Mucosa of rectum (tissue), 2 donors: ENCODE results near the gene PDZRN4.

ENCODE experiments used
- H3K27ac ChIP-seq, 2 donors: one replicate each; pipeline ENCODE4 v1.7.0; 2013; ENCODE audit warnings: inconsistent platforms in 2 of 2, low read depth in 2 of 2, low read length in 2 of 2
- H3K27me3 ChIP-seq, 2 donors: one replicate each; pipeline ENCODE4 v1.7.0; 2013; ENCODE audit warnings: low read length in 2 of 2; ENCODE audit not compliant: control insufficient read depth in 2 of 2, insufficient read depth in 2 of 2
- H3K36me3 ChIP-seq, 2 donors: one replicate each; pipeline ENCODE4 v1.7.0; 2013; ENCODE audit warnings: low read length in 2 of 2; ENCODE audit not compliant: control insufficient read depth in 2 of 2, insufficient read depth in 2 of 2
- H3K4me1 ChIP-seq, 2 donors: one replicate each; pipeline ENCODE4 v1.7.0; 2013; ENCODE audit warnings: low read length in 2 of 2, mild to moderate bottlenecking in 1 of 2; ENCODE audit not compliant: control insufficient read depth in 2 of 2, insufficient read depth in 2 of 2
- H3K4me3 ChIP-seq, 2 donors: one replicate each; pipeline ENCODE4 v1.7.0; 2013; ENCODE audit warnings: low read length in 2 of 2
- H3K9ac ChIP-seq, 2 donors: one replicate each; pipeline ENCODE4 v1.7.0; 2013; ENCODE audit warnings: low read length in 2 of 2, low read depth in 1 of 2, mild to moderate bottlenecking in 1 of 2
- H3K9me3 ChIP-seq, 2 donors: one replicate each; pipeline ENCODE4 v1.7.0; 2013; ENCODE audit warnings: low read length in 2 of 2; ENCODE audit not compliant: control insufficient read depth in 2 of 2
- donor health status: healthy.
- donor health status: Normal muscosa, but diverticular disease.

PDZRN4 gene

GRCh38 chr12:41462312-41462711 lies 274.2 kb downstream of the PDZRN4 start:
- H3K9me3 ChIP-seq: no peaks in the 10 kb centered on the region

DNA sequence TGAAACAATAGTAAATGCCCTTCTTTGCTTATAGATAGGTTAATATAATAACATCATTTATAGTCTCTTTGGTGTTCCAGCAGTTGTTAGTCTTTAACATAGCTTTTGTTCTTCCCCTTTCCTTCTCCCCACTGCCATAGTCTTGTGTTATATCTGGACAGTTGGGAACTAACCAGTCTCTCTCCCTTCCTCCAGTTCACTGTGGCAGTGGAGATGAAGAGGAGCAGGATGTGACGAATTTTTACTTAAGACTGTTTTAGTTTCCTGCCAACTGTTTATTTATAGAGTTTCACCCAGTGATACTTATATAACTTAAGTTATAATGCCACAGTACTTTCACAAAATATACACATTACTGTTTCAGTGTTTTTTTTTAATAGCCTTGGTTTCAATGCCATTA lies 277.4 kb downstream of the PDZRN4 start:
- H3K36me3 ChIP-seq: no peaks in the 10 kb centered on the region
- no peaks in the 10 kb centered on the region for H3K27me3 ChIP-seq
- no peak overlapping the region for H3K27ac ChIP-seq
- no peak overlapping the region for H3K9ac ChIP-seq
- no peaks in the 10 kb centered on the region for H3K9me3 ChIP-seq
- no peak overlapping the region for H3K4me3 ChIP-seq
- H3K4me1 ChIP-seq: no peaks in the 10 kb centered on the region

More at GRCh38 chr12:41462312-41462711, 274.2 kb downstream of the PDZRN4 start:
- no peak overlapping the region for H3K9ac ChIP-seq
- H3K27me3 ChIP-seq: no peaks in the 10 kb centered on the region
- H3K4me1 ChIP-seq: no peaks in the 10 kb centered on the region
- no peak overlapping the region for H3K27ac ChIP-seq
- H3K4me3 ChIP-seq: no peak overlapping the region
- H3K36me3 ChIP-seq: no peaks in the 10 kb centered on the region

DNA sequence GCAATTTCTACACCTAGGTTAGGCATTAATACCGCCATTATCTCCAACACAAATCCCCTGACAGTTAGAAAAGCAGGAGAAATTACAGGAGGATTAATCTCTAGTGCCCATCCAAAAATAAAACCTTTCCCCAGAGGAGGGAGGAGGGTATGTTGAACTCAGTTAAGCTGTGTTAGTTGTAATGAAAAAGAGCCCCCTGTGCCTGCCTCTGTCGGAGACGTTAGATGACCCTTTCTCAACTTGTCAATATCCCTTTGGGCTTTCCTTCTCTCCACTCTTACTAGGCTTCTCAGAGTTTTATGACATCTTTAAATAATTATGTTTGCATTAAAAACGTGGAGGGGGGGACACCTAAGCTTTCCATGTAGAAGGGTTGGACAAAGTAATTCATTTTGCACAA lies 278.2 kb downstream of the PDZRN4 start:
- no peaks in the 10 kb centered on the region for H3K4me1 ChIP-seq
- H3K27me3 ChIP-seq: no peaks in the 10 kb centered on the region
- no peak overlapping the region for H3K27ac ChIP-seq
- no peak overlapping the region for H3K4me3 ChIP-seq
- no peak overlapping the region for H3K9ac ChIP-seq
- no peaks in the 10 kb centered on the region for H3K36me3 ChIP-seq
- no peaks in the 10 kb centered on the region for H3K9me3 ChIP-seq

- Histone ChIP-seq H3K4me1 (no peaks in the 10 kb centered on the region), H3K27ac (no peak overlapping the region), H3K36me3 (no peaks in the 10 kb centered on the region), H3K9ac (no peak overlapping the region), H3K4me3 (no peak overlapping the region), H3K27me3 (no peaks in the 10 kb centered on the region), H3K9me3 (no peaks in the 10 kb centered on the region)
Measured at GRCh38 chr12:41466802-41467201, 278.7 kb downstream of the PDZRN4 start.

- Histone ChIP-seq H3K4me1 (no peaks in the 10 kb centered on the region), H3K27me3 (no peaks in the 10 kb centered on the region), H3K4me3 (no peak overlapping the region), H3K9ac (no peak overlapping the region), H3K27ac (no peak overlapping the region), H3K9me3 (no peaks in the 10 kb centered on the region), H3K36me3 (no peaks in the 10 kb centered on the region)
Measured at GRCh38 chr12:41467591-41468325, 279.6 kb downstream of the PDZRN4 start.

DNA sequence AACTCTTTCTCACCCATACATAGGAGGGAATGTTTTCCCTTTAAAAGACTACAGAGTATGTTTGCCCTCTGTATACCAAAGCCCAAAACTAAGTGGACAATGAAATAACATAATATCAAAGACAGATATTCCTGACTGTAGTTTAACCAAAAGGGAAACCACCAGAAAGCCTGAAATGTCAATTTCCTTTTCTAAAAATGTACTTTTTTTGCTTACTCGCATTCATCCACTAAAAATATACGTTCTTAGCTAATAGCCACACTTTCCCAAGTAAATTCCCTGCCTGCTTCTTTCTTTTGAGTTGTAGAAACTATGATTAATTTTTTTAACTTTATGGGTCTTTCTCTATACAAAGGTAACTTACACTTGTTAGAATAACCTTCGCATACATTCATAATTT lies 280.2 kb downstream of the PDZRN4 start:
- H3K9ac ChIP-seq: no peak overlapping the region
- no peaks in the 10 kb centered on the region for H3K27me3 ChIP-seq
- H3K4me1 ChIP-seq: no peaks in the 10 kb centered on the region
- no peaks in the 10 kb centered on the region for H3K36me3 ChIP-seq
- H3K27ac ChIP-seq: no peak overlapping the region
- H3K9me3 ChIP-seq: no peaks in the 10 kb centered on the region
- no peak overlapping the region for H3K4me3 ChIP-seq

DNA sequence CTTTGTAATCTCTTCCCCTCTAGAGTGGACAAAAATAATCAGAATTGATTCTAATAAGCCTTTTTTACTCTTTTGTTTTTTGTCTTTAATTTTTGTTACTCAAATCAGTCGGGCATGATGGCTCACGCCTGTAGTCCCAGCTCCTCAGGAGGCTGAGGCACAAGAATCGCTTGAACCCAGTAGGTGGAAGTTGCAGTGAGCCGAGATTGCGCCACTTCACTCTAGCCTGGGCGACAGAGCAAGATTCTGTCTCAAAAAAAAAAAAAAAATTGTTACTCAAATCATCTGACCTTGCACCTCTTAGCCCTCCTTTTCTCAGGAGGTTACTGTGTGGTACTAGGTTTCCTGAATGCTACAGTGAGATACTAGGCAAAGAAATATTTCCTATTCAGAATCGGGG lies 280.6 kb downstream of the PDZRN4 start:
- H3K9me3 ChIP-seq: no peaks in the 10 kb centered on the region
- no peaks in the 10 kb centered on the region for H3K4me1 ChIP-seq
- H3K27ac ChIP-seq: no peak overlapping the region
- no peaks in the 10 kb centered on the region for H3K36me3 ChIP-seq
- no peak overlapping the region for H3K9ac ChIP-seq
- no peak overlapping the region for H3K4me3 ChIP-seq
- H3K27me3 ChIP-seq: no peaks in the 10 kb centered on the region

DNA sequence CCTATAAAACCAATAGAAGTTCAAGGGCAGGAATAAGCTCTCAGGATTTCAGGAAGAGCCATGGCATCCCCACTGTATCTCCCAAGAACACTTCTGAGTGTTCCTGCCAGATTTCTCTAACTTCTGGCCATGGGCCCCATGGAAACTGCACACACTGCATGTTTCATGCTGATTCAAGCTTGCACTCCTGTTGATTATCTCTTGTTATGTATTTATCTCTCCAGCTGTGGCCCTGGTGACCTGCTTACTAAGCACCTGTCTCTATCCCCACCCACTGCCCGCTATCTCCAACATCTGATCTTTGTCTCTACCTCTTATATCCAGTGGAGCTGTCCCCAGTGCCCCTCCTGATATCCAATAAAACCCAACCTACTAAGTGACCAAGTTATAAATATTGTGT lies 285.3 kb downstream of the PDZRN4 start:
- Histone ChIP-seq H3K36me3 (no peaks in the 10 kb centered on the region), H3K9me3 (no peaks in the 10 kb centered on the region), H3K9ac (no peak overlapping the region), H3K4me1 (no peaks in the 10 kb centered on the region), H3K27me3 (no peaks in the 10 kb centered on the region), H3K27ac (no peak overlapping the region), H3K4me3 (no peak overlapping the region)

DNA sequence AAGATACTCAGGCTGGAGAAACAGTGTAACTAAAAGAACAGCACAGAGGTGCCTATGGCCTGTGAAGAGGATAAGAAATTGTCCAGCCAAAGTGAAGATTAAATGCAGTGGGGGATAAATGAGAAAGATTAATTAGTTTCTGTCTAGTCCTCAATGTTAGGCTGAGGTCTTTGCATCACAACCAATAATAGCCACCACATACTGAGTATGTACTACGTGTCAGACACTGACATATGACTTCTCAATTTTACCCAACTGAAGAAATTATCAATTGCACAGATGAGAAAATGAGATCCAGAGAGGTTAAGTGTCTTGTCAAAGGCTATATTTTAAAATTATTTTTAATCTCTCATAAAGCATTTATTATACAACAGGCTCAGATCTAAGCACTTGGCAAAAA lies 285.9 kb downstream of the PDZRN4 start:
- Histone ChIP-seq H3K9me3 (no peaks in the 10 kb centered on the region), H3K4me1 (no peaks in the 10 kb centered on the region), H3K27me3 (no peaks in the 10 kb centered on the region), H3K4me3 (no peak overlapping the region), H3K9ac (no peak overlapping the region), H3K36me3 (no peaks in the 10 kb centered on the region), H3K27ac (no peak overlapping the region)

DNA sequence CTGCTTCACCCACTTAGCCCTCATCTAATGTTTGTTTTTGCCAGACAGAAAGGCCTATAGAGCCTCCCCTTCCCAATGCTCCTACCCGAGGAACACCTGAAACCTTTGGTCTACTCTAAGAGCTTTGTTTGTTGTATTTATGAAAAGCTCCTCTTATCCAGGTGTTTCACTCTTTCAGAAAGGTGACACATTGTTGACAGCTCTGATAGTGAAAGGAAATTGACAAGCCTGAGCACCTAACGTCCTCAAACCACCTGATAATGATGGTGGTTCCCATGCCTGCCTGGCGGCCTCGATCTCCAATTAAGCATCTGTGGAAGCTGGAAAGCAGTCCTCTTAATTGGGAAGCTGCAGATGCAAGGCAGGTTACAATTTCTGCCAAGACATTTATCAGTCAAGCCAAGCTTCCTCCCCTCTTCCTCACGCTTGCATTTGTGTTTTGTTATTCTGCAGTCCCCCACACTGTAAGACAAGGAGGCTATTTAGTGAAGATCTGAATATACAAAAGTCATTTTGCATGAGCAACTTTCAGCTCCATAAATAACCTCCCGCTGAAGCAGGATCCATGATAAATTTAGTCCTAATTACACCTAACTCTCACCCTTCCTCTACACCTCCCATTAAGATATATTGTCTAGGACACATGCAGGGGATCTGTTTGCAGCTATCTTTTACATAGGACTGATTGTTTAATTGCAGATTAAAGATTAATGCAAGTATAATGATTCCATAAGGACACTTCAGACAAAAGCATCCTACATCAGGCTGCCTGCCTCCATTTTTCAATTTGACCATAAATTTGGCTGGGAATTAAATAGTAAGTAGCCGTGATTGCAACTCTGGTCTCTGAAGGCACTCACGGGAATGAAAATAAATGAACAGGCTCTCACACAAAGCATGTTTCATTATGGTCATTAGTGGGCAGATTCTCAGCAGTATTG lies 288.6 kb downstream of the PDZRN4 start:
- Histone ChIP-seq H3K9me3 (no peaks in the 10 kb centered on the region), H3K27me3 (no peaks in the 10 kb centered on the region), H3K4me1 (no peaks in the 10 kb centered on the region), H3K27ac (no peak overlapping the region), H3K4me3 (no peak overlapping the region), H3K9ac (no peak overlapping the region), H3K36me3 (no peaks in the 10 kb centered on the region)
